Transverse colon (tissue), 4 donors: Measurements from ENCODE around the gene PIP4P1.

Experiments
- CTCF ChIP-seq, 5 experiments: fragments of 200-600 bp in 3 of 5; fragments of 450-650 bp in 2 of 5; sonication (generic) in 3 of 5; IDR thresholded peaks; 1 replicate in 2 of 5; 2 replicates in 3 of 5; pipeline ENCODE4 v1.5.1; 2016 to 2017; ENCODE audit warnings: antibody characterized with exemption in 5 of 5, inconsistent platforms in 3 of 5, mild to moderate bottlenecking in 2 of 5, moderate library complexity in 1 of 5
- EP300 ChIP-seq: sonication (generic); formaldehyde crosslinking; IDR thresholded peaks from one replicate; pipeline ENCODE4 v1.6.1; 2017; ENCODE audit warnings: antibody characterized with exemption, low read depth
- POLR2A ChIP-seq: fragments of 450-650 bp; IDR thresholded peaks from one replicate; pipeline ENCODE4 v1.6.1; 2016; ENCODE audit warnings: antibody characterized with exemption, mild to moderate bottlenecking, moderate library complexity
- POLR2AphosphoS5 ChIP-seq, 3 donors: sonication (generic); formaldehyde crosslinking; IDR thresholded peaks; one replicate each; pipeline ENCODE4 v1.6.1; 2016; ENCODE audit warnings: antibody characterized with exemption in 3 of 3

- TF ChIP-seq POLR2A, result no peak
- no peak for TF ChIP-seq CTCF (IDR thresholded peaks at IDR 0.05)
- TF ChIP-seq POLR2AphosphoS5 (IDR thresholded peaks at IDR 0.05), result no peak
- no peak for TF ChIP-seq EP300
These were observed 32.4 kb downstream of the PIP4P1 start for GRCh38 chr14:20428802-20429201.
